Psoas muscle (tissue), 8 donors: ENCODE measurements around the gene LRRC23. TPM values are rescaled to one million over a fixed set of nuclear protein-coding genes. Genes with fewer than 3 reads are reported as not detected.
A peak's percentile ranks its signal among the peaks of the same experiment; 100 is the strongest.

ENCODE experiments used
- ATAC-seq, 4 donors: fragments of 200-7000 bp; cut with Tn5 transposase; one replicate each; pipeline ENCODE4 v1.9.1; 2020; ENCODE audit warnings: moderate library complexity in 3 of 4, mild to moderate bottlenecking in 2 of 4
- DNase-seq, 2 donors: peaks; one replicate each; pipeline ENCODE4 v3.0.0-alpha.2; 2020
- H3K27ac ChIP-seq: fragments of 200-600 bp; one replicate; pipeline ENCODE4 v1.8.0; 2022
- H3K27me3 ChIP-seq, 3 donors: fragments of 200-600 bp in 1 of 3; one replicate each; pipeline versions ENCODE4 v1.6.1 to v1.8.0; 2013 to 2022; ENCODE audit warnings: low read length in 2 of 3, mild to moderate bottlenecking in 2 of 3, moderate library complexity in 1 of 3; ENCODE audit not compliant: insufficient read depth in 3 of 3
- H3K36me3 ChIP-seq, 2 donors: fragments of 200-600 bp in 1 of 2; one replicate each; pipeline versions ENCODE4 v1.6.1 to v1.8.0; 2013 to 2022; ENCODE audit warnings: low read depth in 1 of 2, mild to moderate bottlenecking in 1 of 2, moderate library complexity in 1 of 2; ENCODE audit not compliant: insufficient read depth in 1 of 2
- H3K4me1 ChIP-seq: fragments of 200-600 bp; one replicate; pipeline ENCODE4 v1.8.0; 2022
- H3K4me3 ChIP-seq: fragments of 200-600 bp; one replicate; pipeline ENCODE4 v1.8.0; 2022; ENCODE audit warnings: mild to moderate bottlenecking
- H3K9me3 ChIP-seq: fragments of 200-600 bp; one replicate; pipeline ENCODE4 v1.8.0; 2022
- CTCF ChIP-seq: fragments of 200-600 bp; IDR thresholded peaks from one replicate; pipeline ENCODE4 v1.8.0; 2022; ENCODE audit warnings: antibody characterized with exemption
- WGBS, 3 donors: extraction: QIAGEN DNeasy Blood & Tissue Kit; methylation state at CpG; one replicate each; pipeline versions ENCODE4 v1.1.6 to v1.1.7; 2013; 5-methylcytosine and 5-hydroxymethylcytosine counted together
- intact Hi-C, 2 donors: fragments of 100-400 bp; cut with DNase I; formaldehyde crosslinking; loops; one replicate each; pipeline versions ENCODE4 v1.11.0 to v1.14.2; 2022
- polyA plus RNA-seq, 3 donors: library from polyadenylated mRNA; stranded (reverse); fragments of 200-250 nt; gene quantifications; one replicate each; pipeline ENCODE4 v1.2.3, GENCODE V29; 2013
- total RNA-seq, 4 donors: library from RNA; stranded (reverse); fragmentation: NEBNext Ultra II Directional in 2 of 4; extraction: Animal tissue kit (Norgen Biotek cat#: 25700) in 2 of 4; gene quantifications; one replicate each; pipeline versions ENCODE4 v1.2.1 to v1.2.4, GENCODE V29; 2021 to 2023
- donor health status: healthy with polysubstance abuse.
- donor health status: DM: no; HTN: no; CAD: no; lungs with moderate emphysema.
- donor health status: Bipolar disorder and iron deficiency.
- donor health status: healthy.
- donor health status: DM: yes; HTN: yes; CAD: no.
- donor health status: DM: no; HTN: no; CAD: no.
- donor health status: DM: no; HTN: no; CAD: no.
- donor health status: DM: yes; HTN: yes; CAD: no.

Gene LRRC23
- total and polyA plus RNA-seq, 7 donors, result 9.5 to 29.0 (median 13.1) TPM

DNA sequence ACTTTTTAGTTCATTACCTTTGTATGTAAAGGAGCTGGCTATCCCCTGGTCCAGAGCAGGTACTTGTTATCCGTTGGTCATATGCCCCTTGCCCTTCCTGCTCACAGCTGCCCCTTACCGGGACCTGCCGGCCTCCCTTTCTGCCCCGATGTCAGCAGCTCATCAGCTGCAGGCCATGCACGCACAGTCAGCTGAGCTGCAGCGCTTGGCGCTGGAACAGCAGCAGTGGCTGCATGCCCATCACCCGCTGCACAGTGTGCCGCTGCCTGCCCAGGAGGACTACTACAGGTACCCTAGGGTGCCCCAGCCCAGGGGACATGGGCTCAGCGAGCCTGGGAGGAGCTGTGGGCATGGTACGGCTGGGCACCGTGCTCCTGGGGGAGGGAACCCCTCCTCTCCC lies 36.6 kb downstream of the LRRC23 start:
- H3K36me3 ChIP-seq, result peaks cover 0 to 38% of the 10 kb centered on the region in 2 donors
- DNase-seq (peak; percentile 18 to 61), ATAC-seq (no peak)
- intact Hi-C loops, result no loop called here
- no peak for TF ChIP-seq CTCF
- H3K27ac ChIP-seq, result no peak overlapping the region
- peaks cover 36% of the 10 kb centered on the region for H3K4me1 ChIP-seq
- H3K27me3 ChIP-seq, result no peaks in the 10 kb centered on the region
- 80 to 87% (median 82%) methylated on average over 12 of the region's 12 CpGs for WGBS, 3 donors
- H3K9me3 ChIP-seq, result no peaks in the 10 kb centered on the region
- no peak overlapping the region for H3K4me3 ChIP-seq

DNA sequence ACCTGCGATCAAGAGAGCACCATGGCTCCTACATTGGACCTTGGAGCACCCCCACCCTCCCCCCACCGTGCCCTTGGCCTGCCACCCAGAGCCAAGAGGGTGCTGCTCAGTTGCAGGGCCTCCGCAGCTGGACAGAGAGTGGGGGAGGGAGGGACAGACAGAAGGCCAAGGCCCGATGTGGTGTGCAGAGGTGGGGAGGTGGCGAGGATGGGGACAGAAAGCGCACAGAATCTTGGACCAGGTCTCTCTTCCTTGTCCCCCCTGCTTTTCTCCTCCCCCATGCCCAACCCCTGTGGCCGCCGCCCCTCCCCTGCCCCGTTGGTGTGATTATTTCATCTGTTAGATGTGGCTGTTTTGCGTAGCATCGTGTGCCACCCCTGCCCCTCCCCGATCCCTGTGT lies 37.2 kb downstream of the LRRC23 start:
- H3K27me3 ChIP-seq, result no peaks in the 10 kb centered on the region
- intact Hi-C loops, result no loop called here
- no peaks in the 10 kb centered on the region for H3K9me3 ChIP-seq
- no peak overlapping the region for H3K27ac ChIP-seq
- peaks cover 0 to 43% of the 10 kb centered on the region in 2 donors for H3K36me3 ChIP-seq
- H3K4me1 ChIP-seq, result peaks cover 37% of the 10 kb centered on the region
- no peak overlapping the region for H3K4me3 ChIP-seq
- no peak for TF ChIP-seq CTCF
- DNase-seq (peak in 1 of 2 donors; percentile 62), ATAC-seq (no peak)
- WGBS, 3 donors, result 66 to 78% (median 73%) methylated on average over 7 to 12 of the region's 12 CpGs

DNA sequence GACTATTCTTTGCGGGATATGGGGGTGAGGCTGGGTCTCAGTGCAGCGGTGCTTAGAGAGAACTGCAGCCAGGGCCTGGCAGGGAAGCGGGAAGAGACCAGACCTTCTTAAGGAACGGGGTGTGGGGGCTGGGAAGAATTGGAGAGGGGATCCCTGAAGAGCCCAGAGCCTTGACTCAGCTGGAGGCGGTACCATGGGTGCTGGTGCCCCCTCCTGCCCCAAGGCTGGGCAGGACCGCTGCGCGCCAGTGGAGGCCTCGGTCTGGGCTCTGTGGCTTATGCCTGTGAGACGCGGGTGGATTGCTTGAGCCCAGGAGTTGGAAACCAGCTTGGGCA lies 37.7 kb downstream of the LRRC23 start:
- TF ChIP-seq CTCF, result no peak
- peaks cover 0 to 47% of the 10 kb centered on the region in 2 donors for H3K36me3 ChIP-seq
- intact Hi-C loops, result no loop called here
- WGBS, 3 donors, result 87 to 93% (median 88%) methylated on average over 11 of the region's 11 CpGs
- H3K27ac ChIP-seq, result peak overlapping the region; percentile 95
- peaks cover 37% of the 10 kb centered on the region for H3K4me1 ChIP-seq
- H3K27me3 ChIP-seq, result no peaks in the 10 kb centered on the region
- no peak overlapping the region for H3K4me3 ChIP-seq
- DNase-seq (peak; percentile 19 to 58), ATAC-seq (no peak)
- no peaks in the 10 kb centered on the region for H3K9me3 ChIP-seq

- peaks cover 34% of the 10 kb centered on the region for H3K4me1 ChIP-seq
- intact Hi-C loops, result no loop called here
- H3K36me3 ChIP-seq, result peaks cover 0 to 47% of the 10 kb centered on the region in 2 donors
Measured at GRCh38 chr12:6943389-6943721, 38.7 kb downstream of the LRRC23 start.

More at GRCh38 chr12:6943389-6943721, 38.7 kb downstream of the LRRC23 start:
- no peaks in the 10 kb centered on the region for H3K27me3 ChIP-seq
- 0 to 1% (median 0%) methylated on average over 13 of the region's 13 CpGs for WGBS, 3 donors
- peak overlapping the region; percentile 75 for H3K4me3 ChIP-seq
- H3K9me3 ChIP-seq, result no peaks in the 10 kb centered on the region
- DNase-seq (peak; percentile 76 to 87), ATAC-seq (peak; percentile 66 to 79 (median 70))
- no peak for TF ChIP-seq CTCF
- peak overlapping the region; percentile 95 for H3K27ac ChIP-seq
